ENCODE results near the gene ARHGAP21.

GRCh38 chr10:24716295-24716694 lies 7.4 kb downstream of the ARHGAP21 start:
- TF ChIP-seq REST (IDR thresholded peaks at IDR 0.05; ENCODE audit: borderline replicate concordance) (no peak), CTCF (IDR thresholded peaks at IDR 0.05; ENCODE audit: poor library complexity, severe bottlenecking) (no peak), POLR2AphosphoS5 (IDR thresholded peaks at IDR 0.05) (no peak), RAD21 (conservative IDR thresholded peaks at IDR 0.05) (no peak), EZH2 (IDR thresholded peaks at IDR 0.05; ENCODE audit: borderline replicate concordance, insufficient read depth, low read length, poor library complexity, severe bottlenecking) (no peak), TAF1 (IDR thresholded peaks at IDR 0.05; ENCODE audit: low read depth) (no peak), EP300 (conservative IDR thresholded peaks at IDR 0.05; ENCODE audit: poor library complexity, severe bottlenecking) (no peak), MXI1 (conservative IDR thresholded peaks at IDR 0.05; ENCODE audit: poor library complexity, severe bottlenecking) (no peak), SMC3 (conservative IDR thresholded peaks at IDR 0.05; ENCODE audit: poor library complexity) (no peak)

Measured in neural cell (in vitro differentiated cells).